GM19328 (cell line): ENCODE results near the gene XRCC6.
"Not testable (repeated sequence)": the region's sequence is repeated elsewhere in the genome, so short reads cannot be mapped to it uniquely, and the experiment has no call there.

Experiments used
- ATAC-seq: cut with Tn5 transposase; IDR thresholded peaks from one replicate; pipeline ENCODE4 v1.9.1; 2021; ENCODE audit warnings: mild to moderate bottlenecking, moderate library complexity; ENCODE audit not compliant: unreplicated experiment

The XRCC6 gene

DNA sequence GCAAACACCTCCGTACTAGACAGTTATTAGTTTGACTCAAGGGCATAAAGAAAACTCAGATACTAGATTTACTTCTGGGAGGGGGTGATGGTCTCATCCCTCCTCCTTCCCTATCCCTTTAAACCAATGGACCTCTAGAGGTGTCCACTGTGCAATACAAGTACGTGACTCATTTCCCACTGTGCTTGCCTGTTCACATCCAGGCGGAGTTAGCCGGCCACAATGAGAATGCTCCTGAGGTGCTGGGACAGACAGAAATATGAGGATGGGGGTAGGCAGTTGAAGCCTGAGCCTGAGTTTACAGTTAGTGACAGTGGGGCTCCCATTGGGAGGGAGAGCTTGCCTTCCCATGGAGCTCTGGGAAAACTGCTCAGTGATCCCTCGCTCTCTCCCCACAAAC is 23.0 kb upstream of the XRCC6 start:
- no peak for ATAC-seq

GRCh38 chr22:41598891-41599635 is 22.0 kb upstream of the XRCC6 start:
- ATAC-seq, result no peak

DNA sequence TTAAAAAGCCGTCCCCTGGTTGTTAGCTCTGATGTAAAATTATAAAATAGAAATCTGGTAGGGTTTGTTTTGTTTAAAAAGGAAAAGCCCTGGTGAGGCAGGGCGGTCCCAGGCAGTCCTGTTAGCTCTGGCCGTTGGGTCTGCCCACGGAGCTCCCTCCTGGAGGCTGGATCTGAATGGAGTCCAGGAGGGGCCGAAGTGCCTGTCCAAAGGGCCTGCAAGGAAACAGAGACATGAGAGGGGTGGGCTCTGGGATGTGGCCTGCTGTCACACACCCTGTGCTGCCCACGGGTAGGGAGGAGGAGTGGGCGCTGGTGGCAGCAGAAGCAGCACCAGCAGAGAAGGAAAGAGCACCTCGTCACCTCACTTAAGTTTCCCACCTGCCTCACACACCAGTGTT is 20.1 kb upstream of the XRCC6 start:
- ATAC-seq, result no peak

GRCh38 chr22:41603873-41604332 is 17.2 kb upstream of the XRCC6 start:
- ATAC-seq, result no peak

GRCh38 chr22:41608386-41608785 is 12.7 kb upstream of the XRCC6 start:
- ATAC-seq, result no peak

DNA sequence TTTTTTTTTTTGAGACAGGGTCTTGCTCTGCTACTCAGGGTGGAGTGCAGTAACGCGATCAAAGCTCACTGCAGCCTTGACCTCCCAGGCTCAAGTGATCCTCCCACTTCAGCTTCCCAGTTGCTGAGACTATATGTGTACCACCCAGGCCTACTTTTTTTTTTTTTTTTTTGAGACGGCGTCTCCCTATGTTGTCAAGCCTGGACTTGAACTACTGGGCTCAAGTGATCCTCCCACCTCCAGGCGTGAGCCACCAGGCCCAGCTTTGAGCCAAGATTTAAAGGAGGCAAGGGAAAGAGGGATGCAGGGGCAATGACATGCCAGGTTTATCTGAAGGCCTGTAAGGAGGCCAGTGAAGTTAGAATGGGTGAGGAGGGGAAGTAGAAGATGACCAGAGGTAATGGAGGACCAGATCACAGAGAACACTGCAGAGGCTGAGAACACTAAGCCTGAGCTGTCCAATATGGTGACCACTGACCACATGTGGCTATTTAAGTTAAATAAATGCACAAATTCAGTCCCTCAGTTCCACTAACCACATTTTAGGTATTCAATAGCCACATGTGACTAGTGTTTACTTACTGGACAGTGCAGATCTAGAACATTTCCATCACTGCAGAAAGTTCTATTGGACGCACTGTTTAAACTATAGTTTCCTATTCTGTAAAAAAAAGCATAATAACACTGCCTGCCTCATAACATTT is 8.3 kb upstream of the XRCC6 start:
- ATAC-seq, result no peak

GRCh38 chr22:41613456-41613855 is 7.6 kb upstream of the XRCC6 start:
- ATAC-seq, result no peak

DNA sequence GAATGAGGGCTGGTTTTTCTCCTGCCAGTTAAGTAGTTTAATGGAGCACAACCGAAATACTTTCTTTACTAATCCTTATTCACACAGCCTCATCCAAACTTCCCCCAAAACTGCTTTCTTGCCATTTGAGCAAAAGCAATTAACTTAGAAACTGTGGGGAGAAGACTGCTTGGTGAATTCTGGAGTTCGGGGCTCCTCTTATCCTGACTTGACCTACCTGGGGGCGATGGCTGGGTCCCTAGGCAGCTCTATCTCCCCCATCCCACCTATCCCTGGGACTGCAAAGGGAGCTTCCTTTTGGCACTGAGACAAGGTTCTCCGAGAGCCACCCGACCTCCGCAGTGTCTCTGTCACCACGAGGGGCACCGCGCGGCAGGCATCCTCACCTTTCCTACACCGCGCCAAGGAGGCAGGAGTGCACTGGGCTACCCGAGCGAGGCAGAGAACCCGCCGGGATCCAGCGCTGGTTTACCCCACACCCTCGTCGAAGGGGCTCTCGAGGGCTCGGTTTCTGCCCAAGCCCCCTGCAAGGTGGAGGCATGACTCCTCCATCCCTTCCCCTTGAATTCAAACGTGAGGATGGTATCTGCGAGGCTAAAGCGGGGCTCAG is 1.0 kb upstream of the XRCC6 start:
- ATAC-seq, result peak; percentile 9

- ATAC-seq, result peak; percentile 31
Observed at GRCh38 chr22:41620589-41621098, 451 bp upstream of the XRCC6 start, which contains the start of gene DESI1. DESI1 (minus strand) TSS chr22:41621043; CDS start chr22:41620839, 204 bp downstream.

GRCh38 chr22:41621911-41622179 is 750 bp downstream of the XRCC6 start:
- no peak for ATAC-seq

DNA sequence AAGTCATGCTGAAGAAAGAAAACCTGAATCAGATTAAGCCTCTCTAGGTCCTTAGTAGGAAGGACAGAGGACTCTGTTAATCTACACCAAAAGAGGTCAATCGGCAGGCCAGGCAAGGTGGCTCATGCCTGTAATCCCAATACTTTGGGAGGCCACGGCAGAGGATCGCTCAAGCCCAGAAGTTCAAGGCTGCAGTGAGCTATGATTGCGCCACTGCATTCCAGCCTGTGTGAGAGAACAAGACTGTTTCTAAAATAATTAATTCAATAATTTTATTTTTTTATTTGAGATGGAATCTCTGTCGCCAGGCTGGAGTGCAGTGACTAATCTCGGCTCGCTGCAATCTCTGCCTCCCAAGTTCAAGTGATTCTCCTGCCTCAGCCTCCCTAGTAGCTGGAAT is 4.5 kb downstream of the XRCC6 start:
- ATAC-seq, result no peak

GRCh38 chr22:41631115-41631514 is 10.0 kb downstream of the XRCC6 start:
- not testable (repeated sequence) for ATAC-seq

DNA sequence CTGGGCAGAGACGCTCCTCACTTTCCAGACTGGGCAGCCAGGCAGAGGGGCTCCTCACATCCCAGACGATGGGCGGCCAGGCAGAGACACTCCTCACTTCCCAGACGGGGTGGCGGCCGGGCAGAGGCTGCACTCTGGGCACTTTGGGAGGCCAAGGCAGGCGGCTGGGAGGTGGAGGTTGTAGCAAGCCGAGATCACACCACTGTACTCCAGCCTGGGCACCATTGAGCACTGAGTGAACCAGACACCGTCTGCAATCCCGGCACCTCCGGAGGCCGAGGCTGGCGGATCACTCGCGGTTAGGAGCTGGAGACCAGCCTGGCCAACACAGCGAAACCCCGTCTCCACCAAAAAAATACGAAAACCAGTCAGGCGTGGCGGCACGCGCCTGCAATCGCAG is 10.5 kb downstream of the XRCC6 start:
- ATAC-seq, result not testable (repeated sequence)

GRCh38 chr22:41634610-41635009 is 13.5 kb downstream of the XRCC6 start:
- ATAC-seq, result not testable (repeated sequence)

DNA sequence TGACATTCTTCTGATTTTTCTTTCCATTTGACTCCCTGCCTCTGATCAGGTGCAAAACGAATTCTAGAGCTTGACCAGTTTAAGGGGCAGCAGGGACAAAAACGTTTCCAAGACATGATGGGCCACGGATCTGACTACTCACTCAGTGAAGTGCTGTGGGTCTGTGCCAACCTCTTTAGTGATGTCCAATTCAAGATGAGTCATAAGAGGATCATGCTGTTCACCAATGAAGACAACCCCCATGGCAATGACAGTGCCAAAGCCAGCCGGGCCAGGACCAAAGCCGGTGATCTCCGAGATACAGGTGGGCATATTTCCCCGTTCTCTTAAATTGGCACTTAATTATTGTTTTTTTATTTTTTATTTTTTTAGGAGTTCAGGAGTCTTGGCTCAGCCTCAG is 15.4 kb downstream of the XRCC6 start:
- ATAC-seq, result no peak

GRCh38 chr22:41637623-41638022 is 16.5 kb downstream of the XRCC6 start:
- ATAC-seq, result not testable (repeated sequence)

GRCh38 chr22:41638124-41638523 is 17.0 kb downstream of the XRCC6 start:
- ATAC-seq, result no peak

DNA sequence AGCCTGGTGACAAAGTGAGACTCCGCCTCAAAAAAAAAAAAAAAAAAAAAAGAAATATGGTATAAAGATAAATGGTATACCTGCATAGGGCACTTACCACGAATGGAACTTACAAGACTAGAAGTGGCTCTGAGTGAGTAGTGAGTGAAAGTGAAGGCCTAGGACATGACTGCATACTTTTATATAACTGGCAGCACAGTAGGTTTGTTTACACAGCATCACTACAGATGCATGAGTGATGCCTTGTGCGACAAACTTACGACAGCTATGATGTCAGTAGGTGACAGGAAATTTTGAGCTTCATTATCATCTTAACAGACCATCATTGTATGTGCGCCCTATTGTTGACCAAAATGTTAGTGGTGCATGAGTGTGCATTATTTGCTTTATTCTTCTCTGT is 17.7 kb downstream of the XRCC6 start:
- no peak for ATAC-seq

DNA sequence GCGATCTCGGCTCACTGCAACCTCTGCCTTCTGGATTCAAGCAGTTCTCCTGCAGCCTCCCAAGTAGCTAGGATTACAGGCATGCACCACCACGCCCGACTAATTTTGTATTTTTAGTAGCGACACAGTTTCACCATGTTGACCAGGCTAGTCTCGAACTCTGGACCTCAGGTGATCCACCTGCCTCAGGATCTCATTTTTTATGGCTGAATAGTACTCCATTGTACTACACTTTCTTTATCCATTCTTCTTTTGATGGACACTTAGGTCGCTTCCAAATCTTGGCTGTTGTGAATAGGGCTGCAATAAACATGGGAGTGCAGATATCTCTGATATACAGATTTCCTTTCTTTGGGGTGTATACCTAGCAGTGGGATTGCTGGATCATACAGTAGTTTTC is 20.8 kb downstream of the XRCC6 start:
- no peak for ATAC-seq

- ATAC-seq, result no peak
Observed at GRCh38 chr22:41642331-41643110, 21.4 kb downstream of the XRCC6 start.

DNA sequence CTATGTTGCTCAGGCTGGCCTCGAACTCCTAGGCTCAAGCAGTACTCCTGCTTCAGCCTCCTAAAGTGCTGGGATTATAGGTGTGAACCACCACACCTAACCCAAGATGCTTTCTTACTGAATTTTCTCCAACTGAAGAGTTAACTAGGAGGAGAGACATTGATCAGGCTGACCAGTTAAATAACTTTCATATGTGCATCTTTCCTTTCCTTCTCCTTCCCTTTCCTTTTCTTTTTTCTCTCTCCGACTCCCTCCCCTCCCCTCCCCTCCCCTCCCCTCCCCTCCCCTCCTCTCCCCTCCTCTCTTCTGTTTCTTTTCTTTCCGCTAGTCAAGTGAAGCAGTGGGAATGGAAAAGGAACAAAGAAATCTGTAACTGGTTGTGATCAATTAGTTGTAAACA is 26.7 kb downstream of the XRCC6 start:
- ATAC-seq, result no peak
